Suprapubic skin (tissue), 4 donors: ENCODE data around the gene MGAT4B. TPM values are rescaled to one million over a fixed set of nuclear protein-coding genes. Genes with fewer than 3 reads are reported as not detected.
A peak's percentile ranks its signal among the peaks of the same experiment; 100 is the strongest.

Experiments used
- DNase-seq, 2 donors: peaks; one replicate each; pipeline ENCODE4 v3.0.0-alpha.2; 2019; ENCODE audit warnings: low spot score in 2 of 2
- H3K27ac ChIP-seq: fragments of 200-600 bp; sonication (generic); one replicate; pipeline ENCODE4 v1.5.1; 2019
- H3K27me3 ChIP-seq: fragments of 200-600 bp; sonication (generic); one replicate; pipeline ENCODE4 v1.5.1; 2019
- H3K36me3 ChIP-seq: fragments of 200-600 bp; sonication (generic); one replicate; pipeline ENCODE4 v1.5.1; 2019
- H3K4me1 ChIP-seq: fragments of 200-600 bp; sonication (generic); one replicate; pipeline ENCODE4 v1.5.1; 2019
- H3K4me3 ChIP-seq: fragments of 200-600 bp; sonication (generic); one replicate; pipeline ENCODE4 v1.5.1; 2019; ENCODE audit warnings: mild to moderate bottlenecking
- H3K9me3 ChIP-seq: fragments of 200-600 bp; sonication (generic); one replicate; pipeline ENCODE4 v1.5.1; 2019
- EP300 ChIP-seq: sonication (generic); formaldehyde crosslinking; IDR thresholded peaks from one replicate; pipeline ENCODE4 v1.6.1; 2017; ENCODE audit warnings: antibody characterized with exemption
- POLR2A ChIP-seq, 2 donors: fragments of 450-650 bp; IDR thresholded peaks; one replicate each; pipeline ENCODE4 v1.6.1; 2017; ENCODE audit warnings: antibody characterized with exemption in 2 of 2, mild to moderate bottlenecking in 2 of 2, moderate library complexity in 2 of 2
- POLR2AphosphoS5 ChIP-seq, 3 donors: sonication (generic); formaldehyde crosslinking; IDR thresholded peaks; one replicate each; pipeline ENCODE4 v1.6.1; 2017; ENCODE audit warnings: antibody characterized with exemption in 3 of 3
- WGBS: methylation state at CpG from one replicate; pipeline ENCODE4 v1.1.5; 2018; 5-methylcytosine and 5-hydroxymethylcytosine counted together
- total RNA-seq, 4 donors: library from RNA; depleted of rRNA; stranded (reverse); fragments of >200 nt; gene quantifications; one replicate each; pipeline ENCODE4 v1.1.0, GENCODE V29; 2016
- TF ChIP-seq, protein P1 (sequence below), 2 donors: fragments of 200-600 bp in 1 of 2; fragments of 450-650 bp in 1 of 2; sonication (generic) in 1 of 2; IDR thresholded peaks; one replicate each; pipeline ENCODE4 v1.5.1; 2016 to 2019; ENCODE audit warnings: antibody characterized with exemption in 2 of 2, mild to moderate bottlenecking in 1 of 2, moderate library complexity in 1 of 2

Gene MGAT4B
- total RNA-seq, 4 donors from 2014 or later = 74.5 to 142 (median 97.4) TPM

DNA sequence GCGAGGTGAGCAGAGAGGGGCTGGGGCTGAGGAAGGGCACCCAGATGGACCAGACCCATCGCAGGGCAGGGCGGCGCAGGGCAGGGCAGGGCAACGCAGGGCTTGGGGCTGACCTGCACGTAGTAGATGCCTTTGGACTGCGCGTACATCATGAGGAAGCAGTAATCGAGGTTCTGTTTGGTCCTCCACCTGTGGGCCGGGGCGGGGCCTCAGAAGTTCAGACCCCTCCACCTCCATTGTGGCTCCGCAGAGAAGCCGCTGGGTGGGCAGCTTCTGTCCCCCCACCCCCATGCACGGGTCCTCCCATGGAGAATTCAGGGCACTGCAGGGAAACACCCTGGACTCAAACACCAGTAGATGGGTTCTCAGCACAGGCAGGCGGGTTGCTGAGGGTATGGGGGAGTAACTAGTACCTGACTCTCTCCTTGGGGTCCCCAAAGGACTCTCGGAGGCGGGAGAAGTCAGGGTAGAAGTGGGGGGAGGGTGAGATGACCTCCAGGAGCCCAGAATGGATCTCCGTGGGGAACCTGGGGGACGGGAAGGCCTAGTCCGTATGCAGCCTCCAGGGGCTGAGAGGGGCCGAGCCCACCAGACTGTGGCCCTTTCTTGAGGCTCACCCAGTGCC, 6.5 kb downstream of the MGAT4B start:
- peaks cover 41% of the 10 kb centered on the region for H3K36me3 ChIP-seq
- no peaks in the 10 kb centered on the region for H3K27me3 ChIP-seq
- peaks cover 61% of the 10 kb centered on the region for H3K4me1 ChIP-seq
- 91% methylated on average over 20 of the region's 21 CpGs for WGBS
- H3K9me3 ChIP-seq = no peaks in the 10 kb centered on the region
- no peak overlapping the region for H3K27ac ChIP-seq
- TF ChIP-seq EP300 (no peak), POLR2A (IDR thresholded peaks at IDR 0.05) (no peak), POLR2AphosphoS5 (IDR thresholded peaks at IDR 0.05) (no peak)
- TF ChIP-seq, protein P1, sequence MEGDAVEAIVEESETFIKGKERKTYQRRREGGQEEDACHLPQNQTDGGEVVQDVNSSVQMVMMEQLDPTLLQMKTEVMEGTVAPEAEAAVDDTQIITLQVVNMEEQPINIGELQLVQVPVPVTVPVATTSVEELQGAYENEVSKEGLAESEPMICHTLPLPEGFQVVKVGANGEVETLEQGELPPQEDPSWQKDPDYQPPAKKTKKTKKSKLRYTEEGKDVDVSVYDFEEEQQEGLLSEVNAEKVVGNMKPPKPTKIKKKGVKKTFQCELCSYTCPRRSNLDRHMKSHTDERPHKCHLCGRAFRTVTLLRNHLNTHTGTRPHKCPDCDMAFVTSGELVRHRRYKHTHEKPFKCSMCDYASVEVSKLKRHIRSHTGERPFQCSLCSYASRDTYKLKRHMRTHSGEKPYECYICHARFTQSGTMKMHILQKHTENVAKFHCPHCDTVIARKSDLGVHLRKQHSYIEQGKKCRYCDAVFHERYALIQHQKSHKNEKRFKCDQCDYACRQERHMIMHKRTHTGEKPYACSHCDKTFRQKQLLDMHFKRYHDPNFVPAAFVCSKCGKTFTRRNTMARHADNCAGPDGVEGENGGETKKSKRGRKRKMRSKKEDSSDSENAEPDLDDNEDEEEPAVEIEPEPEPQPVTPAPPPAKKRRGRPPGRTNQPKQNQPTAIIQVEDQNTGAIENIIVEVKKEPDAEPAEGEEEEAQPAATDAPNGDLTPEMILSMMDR (IDR thresholded peaks at IDR 0.05) = no peak
- DNase-seq = peak in 1 of 2 donors; percentile 77
- no peak overlapping the region for H3K4me3 ChIP-seq

DNA sequence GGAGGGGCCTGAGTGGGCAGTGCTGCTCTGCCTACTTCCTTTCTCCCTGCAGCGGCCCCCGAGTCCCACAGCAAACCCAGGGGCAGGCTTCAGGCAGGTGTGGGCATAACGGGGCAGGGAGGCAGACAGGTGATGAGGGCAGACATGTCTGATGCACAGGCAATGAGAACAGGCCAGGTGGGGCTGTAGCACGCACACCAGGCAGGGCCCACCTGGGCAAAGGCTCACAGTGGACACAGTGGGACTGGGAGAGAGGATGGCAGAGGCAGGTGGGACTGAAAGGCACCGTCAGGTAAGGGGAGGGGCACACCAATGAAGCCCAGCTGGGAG, 7.1 kb downstream of the MGAT4B start:
- H3K36me3 ChIP-seq = peaks cover 41% of the 10 kb centered on the region
- no peaks in the 10 kb centered on the region for H3K9me3 ChIP-seq
- WGBS = 83% methylated on average over 5 of the region's 5 CpGs
- TF ChIP-seq POLR2A (IDR thresholded peaks at IDR 0.05) (no peak), EP300 (no peak), POLR2AphosphoS5 (IDR thresholded peaks at IDR 0.05) (no peak)
- TF ChIP-seq, protein P1 (IDR thresholded peaks at IDR 0.05) = no peak
- H3K4me1 ChIP-seq = peaks cover 61% of the 10 kb centered on the region
- peak in 1 of 2 donors; percentile 70 for DNase-seq
- no peak overlapping the region for H3K4me3 ChIP-seq
- no peak overlapping the region for H3K27ac ChIP-seq
- no peaks in the 10 kb centered on the region for H3K27me3 ChIP-seq

DNA sequence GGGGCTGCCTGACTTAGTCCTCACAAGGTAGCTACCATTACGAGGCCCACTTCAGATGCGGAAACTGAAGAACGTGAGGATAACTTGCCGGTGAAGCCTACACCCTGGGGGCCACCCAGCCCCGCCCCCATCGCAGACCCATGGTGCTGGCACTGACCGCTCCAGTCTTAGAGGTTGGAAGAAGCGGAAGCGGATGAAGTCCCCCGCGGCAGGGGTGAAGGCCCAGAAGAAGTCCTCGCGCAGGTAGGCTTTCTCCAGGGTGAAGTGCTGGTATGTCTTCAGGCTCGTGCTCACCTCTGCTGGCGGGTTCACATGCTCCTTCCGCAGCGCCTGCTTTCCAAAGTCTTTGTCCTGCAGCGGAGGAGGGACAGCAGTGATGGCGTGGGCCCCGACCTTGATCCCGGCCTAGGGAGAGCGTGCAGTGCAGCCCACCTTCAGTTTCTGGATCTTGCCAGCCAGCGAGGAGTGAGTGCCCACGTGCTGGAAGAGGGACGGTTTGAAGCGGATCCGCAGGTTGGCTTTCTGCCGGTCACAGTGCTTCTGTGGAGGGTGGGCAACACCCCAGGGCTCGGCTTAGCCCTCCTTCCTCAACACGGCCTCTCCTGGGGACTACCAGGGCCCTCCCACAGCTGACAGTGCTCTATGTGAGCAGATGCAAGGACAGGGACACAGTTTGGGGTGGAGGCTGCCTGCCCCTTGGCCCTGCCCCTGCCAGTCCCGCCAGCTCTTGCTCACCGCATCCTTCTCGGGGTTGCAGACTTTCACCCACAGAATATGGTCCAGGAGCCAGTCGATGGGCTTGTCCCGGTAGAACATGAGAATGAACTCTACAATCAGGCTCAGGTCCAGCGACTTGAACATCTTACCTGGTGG, 7.7 kb downstream of the MGAT4B start:
- peak in 1 of 2 donors; percentile 77 for DNase-seq
- 98% methylated on average over 10 of the region's 36 CpGs for WGBS
- no peaks in the 10 kb centered on the region for H3K9me3 ChIP-seq
- peaks cover 61% of the 10 kb centered on the region for H3K4me1 ChIP-seq
- H3K27ac ChIP-seq = no peak overlapping the region
- peaks cover 41% of the 10 kb centered on the region for H3K36me3 ChIP-seq
- H3K4me3 ChIP-seq = no peak overlapping the region
- TF ChIP-seq EP300 (no peak), POLR2A (IDR thresholded peaks at IDR 0.05) (no peak), POLR2AphosphoS5 (IDR thresholded peaks at IDR 0.05) (no peak)
- TF ChIP-seq, protein P1 (IDR thresholded peaks at IDR 0.05) = no peak
- H3K27me3 ChIP-seq = no peaks in the 10 kb centered on the region

DNA sequence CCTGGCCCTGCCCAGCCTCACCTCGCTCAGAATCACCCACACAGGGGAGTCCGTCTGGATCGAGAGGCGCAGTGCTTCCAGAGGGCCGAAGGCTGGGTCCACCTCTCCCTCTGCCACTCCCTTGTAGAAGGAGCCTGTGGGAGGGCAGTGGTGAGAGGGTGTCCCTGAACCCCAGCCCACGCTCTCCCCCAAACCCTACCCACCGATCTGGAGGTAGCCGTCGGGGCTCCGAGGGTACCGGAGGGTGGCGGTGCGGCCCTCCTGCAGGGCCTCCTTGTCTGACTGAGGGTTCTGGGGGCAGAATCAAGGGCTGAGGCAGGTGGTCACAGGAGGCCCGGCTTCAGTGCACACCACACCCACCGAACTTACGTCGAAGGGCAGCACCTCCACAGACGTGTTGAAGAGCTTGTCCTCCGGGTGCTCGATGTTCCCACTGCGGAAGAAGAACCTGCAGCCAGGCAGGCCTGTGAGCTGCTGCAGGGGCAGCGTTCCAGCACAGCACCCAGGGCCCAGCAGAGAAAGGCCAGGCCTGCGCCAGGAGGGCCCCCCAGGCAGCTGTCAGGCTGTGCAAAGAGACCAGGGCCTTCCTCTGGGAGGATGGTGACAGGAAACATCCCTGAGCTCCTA, 8.4 kb downstream of the MGAT4B start:
- peaks cover 61% of the 10 kb centered on the region for H3K4me1 ChIP-seq
- WGBS = 100% methylated on average over 1 of the region's 23 CpGs
- no peaks in the 10 kb centered on the region for H3K27me3 ChIP-seq
- no peak overlapping the region for H3K4me3 ChIP-seq
- peak in 1 of 2 donors; percentile 72 for DNase-seq
- peaks cover 41% of the 10 kb centered on the region for H3K36me3 ChIP-seq
- no peak for TF ChIP-seq EP300
- TF ChIP-seq, protein P1 (IDR thresholded peaks at IDR 0.05) = no peak
- TF ChIP-seq POLR2A (IDR thresholded peaks at IDR 0.05) = no peak
- TF ChIP-seq POLR2AphosphoS5 (IDR thresholded peaks at IDR 0.05) = no peak
- no peaks in the 10 kb centered on the region for H3K9me3 ChIP-seq
- no peak overlapping the region for H3K27ac ChIP-seq

DNA sequence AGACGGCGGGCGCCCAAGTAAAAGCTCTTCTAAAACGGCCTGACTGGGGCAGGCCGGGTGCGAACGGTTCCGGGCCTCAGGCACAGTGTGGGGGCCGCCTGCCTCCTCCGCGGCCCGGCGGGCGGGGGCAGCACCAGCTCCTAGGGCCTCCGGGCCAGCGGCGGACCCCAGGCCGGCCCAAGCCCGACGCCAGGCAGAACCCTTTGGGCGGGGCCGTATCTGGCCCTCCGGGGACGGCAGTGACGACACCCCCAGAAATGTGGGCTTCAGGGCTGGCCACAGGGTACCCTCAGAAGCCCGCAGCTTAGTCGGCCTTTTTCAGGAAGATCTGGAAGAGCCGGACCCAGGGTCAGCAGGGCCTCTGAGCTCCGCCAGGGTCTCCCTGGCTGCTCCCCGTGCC, 8.9 kb downstream of the MGAT4B start:
- no peak overlapping the region for H3K4me3 ChIP-seq
- peaks cover 41% of the 10 kb centered on the region for H3K36me3 ChIP-seq
- 88% methylated on average over 17 of the region's 30 CpGs for WGBS
- peak in 1 of 2 donors; percentile 71 for DNase-seq
- no peaks in the 10 kb centered on the region for H3K27me3 ChIP-seq
- no peaks in the 10 kb centered on the region for H3K9me3 ChIP-seq
- TF ChIP-seq, protein P1 (IDR thresholded peaks at IDR 0.05) = no peak
- TF ChIP-seq POLR2A (IDR thresholded peaks at IDR 0.05) = no peak
- TF ChIP-seq EP300 = no peak
- no peak for TF ChIP-seq POLR2AphosphoS5 (IDR thresholded peaks at IDR 0.05)
- no peak overlapping the region for H3K27ac ChIP-seq
- peaks cover 60% of the 10 kb centered on the region for H3K4me1 ChIP-seq
